Hepatocyte (in vitro differentiated cells): ENCODE results near the gene SLC27A4. TPM values are rescaled to one million over a fixed set of nuclear protein-coding genes. Genes with fewer than 3 reads are reported as not detected.

Experiments
- DNase-seq: peaks from one replicate; pipeline ENCODE4 v3.0.0-alpha.2; 2016; ENCODE audit warnings: low spot score
- H2AFZ ChIP-seq: fragments of 200-600 bp; sonication (generic); 2 replicates; pipeline ENCODE4 v1.6.0; 2016; ENCODE audit warnings: antibody characterized with exemption, mild to moderate bottlenecking
- H3K27ac ChIP-seq: fragments of 200-600 bp; sonication (generic); 2 replicates; pipeline ENCODE4 v1.5.1; 2016; ENCODE audit warnings: mild to moderate bottlenecking
- H3K27me3 ChIP-seq: fragments of 200-600 bp; sonication (generic); 2 replicates; pipeline ENCODE4 v1.6.1; 2016
- H3K36me3 ChIP-seq: fragments of 200-600 bp; sonication (generic); replicated peaks from 2 replicates; pipeline ENCODE4 v1.5.1; 2016; ENCODE audit warnings: low read depth; ENCODE audit not compliant: insufficient read depth
- H3K4me1 ChIP-seq: fragments of 200-600 bp; sonication (generic); 2 replicates; pipeline ENCODE4 v1.5.1; 2016; ENCODE audit warnings: mild to moderate bottlenecking, moderate library complexity; ENCODE audit not compliant: insufficient read depth
- H3K4me2 ChIP-seq: fragments of 200-600 bp; sonication (generic); 2 replicates; pipeline ENCODE4 v1.6.0; 2016
- H3K4me3 ChIP-seq: fragments of 200-600 bp; sonication (generic); 2 replicates; pipeline ENCODE4 v1.5.1; 2016; ENCODE audit warnings: mild to moderate bottlenecking
- H3K79me2 ChIP-seq: fragments of 200-600 bp; sonication (generic); 2 replicates; pipeline ENCODE4 v1.6.0; 2017; ENCODE audit warnings: mild to moderate bottlenecking
- H3K9me2 ChIP-seq: fragments of 200-600 bp; sonication (generic); replicated peaks from 2 replicates; pipeline ENCODE4 v1.6.0; 2017; ENCODE audit warnings: mild to moderate bottlenecking; ENCODE audit not compliant: insufficient read depth
- H3K9me3 ChIP-seq: fragments of 200-600 bp; sonication (generic); 2 replicates; pipeline ENCODE4 v1.5.1; 2016; ENCODE audit warnings: low read depth, mild to moderate bottlenecking
- H4K20me1 ChIP-seq: fragments of 200-600 bp; sonication (generic); 2 replicates; pipeline ENCODE4 v1.6.0; 2016; ENCODE audit warnings: mild to moderate bottlenecking; ENCODE audit not compliant: insufficient read depth, poor library complexity, severe bottlenecking
- CTCF ChIP-seq: fragments of 200-600 bp; sonication (generic); IDR thresholded peaks from 2 replicates; pipeline ENCODE4 v1.5.1; 2016; ENCODE audit warnings: antibody characterized with exemption, mild to moderate bottlenecking; ENCODE audit not compliant: poor library complexity
- EZH2 ChIP-seq: fragments of 200-600 bp; sonication (generic); IDR thresholded peaks from 2 replicates; pipeline ENCODE4 v1.6.1; 2016; ENCODE audit warnings: antibody characterized with exemption, mild to moderate bottlenecking, borderline replicate concordance
- EZH2phosphoT487 ChIP-seq: fragments of 200-600 bp; sonication (generic); IDR thresholded peaks from one replicate; pipeline ENCODE4 v1.6.1; 2018; ENCODE audit warnings: antibody characterized with exemption, mild to moderate bottlenecking, low read depth, moderate library complexity; ENCODE audit not compliant: unreplicated experiment, severe bottlenecking
- WGBS: methylation state at CpG from one replicate; pipeline ENCODE4 v1.1.6; 2016; ENCODE audit warnings: low lambda C conversion rate; ENCODE audit errors: missing lambda C conversion rate; 5-methylcytosine and 5-hydroxymethylcytosine counted together
- polyA plus RNA-seq: library from polyadenylated mRNA; unstranded; fragments of >200 nt; fragmentation: Nextera tagmentation; extraction: Ambion mirVana; gene quantifications from 2 replicates; pipeline ENCODE4 v1.2.1, GENCODE V29; 2016
- total RNA-seq: library from RNA; depleted of rRNA; stranded (reverse); fragments of >200 nt; gene quantifications from 2 replicates; pipeline ENCODE4 v1.2.3, GENCODE V29; 2014

Gene SLC27A4
- total and polyA plus RNA-seq, 2 experiments from 2014 or later: 21.9 to 23.4 TPM

GRCh38 chr9:128296340-128297220 is 43.7 kb upstream of the SLC27A4 start:
- H3K9me2 ChIP-seq: no peaks in the 10 kb centered on the region
- H3K9me3 ChIP-seq: no peaks in the 10 kb centered on the region
- no peaks in the 10 kb centered on the region for H4K20me1 ChIP-seq
- H3K36me3 ChIP-seq: no peaks in the 10 kb centered on the region
- H2AFZ ChIP-seq: no peak overlapping the region
- peaks cover 14% of the 10 kb centered on the region for H3K4me1 ChIP-seq
- no peaks in the 10 kb centered on the region for H3K79me2 ChIP-seq
- H3K4me3 ChIP-seq: no peak overlapping the region
- no peak for TF ChIP-seq CTCF
- no peak for TF ChIP-seq EZH2phosphoT487
- TF ChIP-seq EZH2: no peak
- no peaks in the 10 kb centered on the region for H3K27me3 ChIP-seq
- H3K27ac ChIP-seq: peak overlapping the region; percentile 71
- DNase-seq: peak; percentile 39
- H3K4me2 ChIP-seq: peak overlapping the region; percentile 13
- WGBS: 84% methylated on average over 16 of the region's 16 CpGs

- no peak for DNase-seq
- H3K4me1 ChIP-seq: peaks cover 14% of the 10 kb centered on the region
Observed at GRCh38 chr9:128297221-128297773, 43.0 kb upstream of the SLC27A4 start.

GRCh38 chr9:128298535-128299482 is 41.5 kb upstream of the SLC27A4 start:
- Histone ChIP-seq H2AFZ (no peak overlapping the region), H3K4me3 (no peak overlapping the region), H3K27me3 (no peaks in the 10 kb centered on the region), H3K4me2 (no peak overlapping the region), H3K4me1 (peaks cover 14% of the 10 kb centered on the region), H4K20me1 (no peaks in the 10 kb centered on the region), H3K36me3 (no peaks in the 10 kb centered on the region), H3K9me2 (no peaks in the 10 kb centered on the region), H3K9me3 (no peaks in the 10 kb centered on the region), H3K79me2 (no peaks in the 10 kb centered on the region), H3K27ac (no peak overlapping the region)
- no peak for DNase-seq
- 71% methylated on average over 20 of the region's 20 CpGs for WGBS
- TF ChIP-seq EZH2: no peak

More at GRCh38 chr9:128297221-128297773, 43.0 kb upstream of the SLC27A4 start:
- no peaks in the 10 kb centered on the region for H3K79me2 ChIP-seq
- H3K27me3 ChIP-seq: no peaks in the 10 kb centered on the region
- H3K27ac ChIP-seq: peak overlapping the region; percentile 62
- H3K4me2 ChIP-seq: no peak overlapping the region
- no peaks in the 10 kb centered on the region for H4K20me1 ChIP-seq
- WGBS: 72% methylated on average over 2 of the region's 2 CpGs
- no peak overlapping the region for H3K4me3 ChIP-seq
- no peaks in the 10 kb centered on the region for H3K36me3 ChIP-seq
- H3K9me3 ChIP-seq: no peaks in the 10 kb centered on the region
- no peak for TF ChIP-seq CTCF
- no peak for TF ChIP-seq EZH2
- TF ChIP-seq EZH2phosphoT487: no peak
- no peaks in the 10 kb centered on the region for H3K9me2 ChIP-seq
- no peak overlapping the region for H2AFZ ChIP-seq
